Esophagus (tissue), 2 donors: ENCODE results near the gene NTNG1. TPM values are rescaled to one million over a fixed set of nuclear protein-coding genes. Genes with fewer than 3 reads are reported as not detected.
"Not testable (repeated sequence)": the region's sequence is repeated elsewhere in the genome, so short reads cannot be mapped to it uniquely, and the experiment has no call there.

ENCODE experiments used
- H3K27ac ChIP-seq, 2 donors: one replicate each; pipeline ENCODE4 v1.5.1; 2013; ENCODE audit warnings: low read depth in 2 of 2, mild to moderate bottlenecking in 2 of 2, inconsistent platforms in 1 of 2, low read length in 1 of 2, moderate library complexity in 1 of 2
- H3K27me3 ChIP-seq, 2 donors: one replicate each; pipeline ENCODE4 v1.6.1; 2013; ENCODE audit warnings: low read length in 2 of 2, control low read depth in 1 of 2, mild to moderate bottlenecking in 1 of 2; ENCODE audit not compliant: insufficient read depth in 2 of 2, control insufficient read depth in 1 of 2
- H3K36me3 ChIP-seq, 2 donors: one replicate each; pipeline ENCODE4 v1.6.1; 2013; ENCODE audit warnings: low read length in 1 of 2; ENCODE audit not compliant: control insufficient read depth in 2 of 2, insufficient read depth in 2 of 2
- H3K4me1 ChIP-seq, 2 donors: one replicate each; pipeline ENCODE4 v1.6.1; 2013; ENCODE audit warnings: low read length in 1 of 2; ENCODE audit not compliant: control insufficient read depth in 2 of 2, insufficient read depth in 2 of 2
- H3K4me3 ChIP-seq, 2 donors: one replicate each; pipeline ENCODE4 v1.5.1; 2013; ENCODE audit warnings: low read length in 2 of 2, mild to moderate bottlenecking in 2 of 2, low read depth in 1 of 2, moderate library complexity in 1 of 2
- H3K9me3 ChIP-seq, 2 donors: one replicate each; pipeline ENCODE4 v1.6.1; 2013; ENCODE audit warnings: mild to moderate bottlenecking in 2 of 2, low read depth in 1 of 2, low read length in 1 of 2, moderate library complexity in 1 of 2; ENCODE audit not compliant: control insufficient read depth in 2 of 2, insufficient read depth in 1 of 2
- WGBS, 2 donors: extraction: QIAGEN DNeasy Blood & Tissue Kit; methylation state at CpG; one replicate each; pipeline ENCODE4 v1.1.7; 2013; 5-methylcytosine and 5-hydroxymethylcytosine counted together
- polyA plus RNA-seq, 2 donors: library from polyadenylated mRNA; stranded (reverse); fragments of 200-250 nt; gene quantifications; one replicate each; pipeline ENCODE4 v1.2.3, GENCODE V29; 2013
- donor health status: healthy with polysubstance abuse.
- donor health status: Bipolar disorder and iron deficiency.

NTNG1 gene
- polyA plus RNA-seq, 2 donors, result 0.05 TPM; not detected in 1

- no peak overlapping the region for H3K27ac ChIP-seq
- H3K4me3 ChIP-seq, result no peak overlapping the region
- H3K4me1 ChIP-seq, result no peaks in the 10 kb centered on the region
- H3K36me3 ChIP-seq, result no peaks in the 10 kb centered on the region
- peaks cover 0 to 6% of the 10 kb centered on the region in 2 donors for H3K9me3 ChIP-seq
- WGBS, 2 donors, result 79 to 84% methylated on average over 1 of the region's 1 CpG
- no peaks in the 10 kb centered on the region for H3K27me3 ChIP-seq
These were observed 79.2 kb downstream of the NTNG1 start for GRCh38 chr1:107220036-107220435.

- Histone ChIP-seq H3K27ac (no peak overlapping the region), H3K27me3 (no peaks in the 10 kb centered on the region), H3K4me3 (no peak overlapping the region), H3K36me3 (no peaks in the 10 kb centered on the region), H3K9me3 (no peaks in the 10 kb centered on the region), H3K4me1 (no peaks in the 10 kb centered on the region)
- 92 to 94% methylated on average over 1 of the region's 1 CpG for WGBS, 2 donors
These were observed 84.9 kb downstream of the NTNG1 start for GRCh38 chr1:107225706-107226105.

- Histone ChIP-seq H3K27ac (no peak overlapping the region), H3K4me1 (no peaks in the 10 kb centered on the region), H3K27me3 (no peaks in the 10 kb centered on the region), H3K36me3 (no peaks in the 10 kb centered on the region), H3K9me3 (no peaks in the 10 kb centered on the region), H3K4me3 (no peak overlapping the region)
- 78% methylated on average over 4 of the region's 4 CpGs for WGBS, 2 donors
These were observed 88.0 kb downstream of the NTNG1 start for GRCh38 chr1:107228704-107229371.

GRCh38 chr1:107229711-107230110 is 88.9 kb downstream of the NTNG1 start:
- Histone ChIP-seq H3K36me3 (no peaks in the 10 kb centered on the region), H3K4me3 (no peak overlapping the region), H3K9me3 (no peaks in the 10 kb centered on the region), H3K27ac (no peak overlapping the region), H3K4me1 (no peaks in the 10 kb centered on the region), H3K27me3 (no peaks in the 10 kb centered on the region)
- WGBS, 2 donors, result 63 to 80% methylated on average over 2 of the region's 2 CpGs

- H3K9me3 ChIP-seq, result no peaks in the 10 kb centered on the region
- no peaks in the 10 kb centered on the region for H3K4me1 ChIP-seq
- no peaks in the 10 kb centered on the region for H3K27me3 ChIP-seq
- H3K27ac ChIP-seq, result no peak overlapping the region
- no peak overlapping the region for H3K4me3 ChIP-seq
- no peaks in the 10 kb centered on the region for H3K36me3 ChIP-seq
- WGBS, 2 donors, result 91 to 93% methylated on average over 2 of the region's 2 CpGs
These were observed 89.3 kb downstream of the NTNG1 start for GRCh38 chr1:107230121-107230520.

GRCh38 chr1:107231291-107231690 is 90.5 kb downstream of the NTNG1 start:
- Histone ChIP-seq H3K36me3 (no peaks in the 10 kb centered on the region), H3K4me1 (no peaks in the 10 kb centered on the region), H3K27me3 (no peaks in the 10 kb centered on the region), H3K4me3 (no peak overlapping the region), H3K27ac (no peak overlapping the region), H3K9me3 (no peaks in the 10 kb centered on the region)
- 75 to 87% methylated on average over 2 of the region's 2 CpGs for WGBS, 2 donors

GRCh38 chr1:107232426-107232825 is 91.6 kb downstream of the NTNG1 start:
- Histone ChIP-seq H3K9me3 (no peaks in the 10 kb centered on the region), H3K36me3 (no peaks in the 10 kb centered on the region), H3K27me3 (no peaks in the 10 kb centered on the region), H3K4me3 (no peak overlapping the region), H3K27ac (no peak overlapping the region), H3K4me1 (no peaks in the 10 kb centered on the region)
- 57 to 64% methylated on average over 2 of the region's 2 CpGs for WGBS, 2 donors

GRCh38 chr1:107236760-107237159 is 95.9 kb downstream of the NTNG1 start:
- H3K36me3 ChIP-seq, H3K27me3 ChIP-seq, H3K27ac ChIP-seq, H3K4me3 ChIP-seq, H3K9me3 ChIP-seq, H3K4me1 ChIP-seq: not testable (repeated sequence)
- WGBS, 2 donors, result 93 to 95% methylated on average over 3 of the region's 3 CpGs

GRCh38 chr1:107243461-107243860 is 102.6 kb downstream of the NTNG1 start:
- H3K27ac ChIP-seq, result no peak overlapping the region
- WGBS, 2 donors, result 86 to 87% methylated on average over 7 of the region's 7 CpGs

GRCh38 chr1:107244709-107245500 is 104.1 kb downstream of the NTNG1 start:
- WGBS, 2 donors, result 50 to 66% methylated on average over 7 of the region's 7 CpGs
- H3K4me1 ChIP-seq, result no peaks in the 10 kb centered on the region
- H3K4me3 ChIP-seq, result no peak overlapping the region
- no peak overlapping the region for H3K27ac ChIP-seq
- no peaks in the 10 kb centered on the region for H3K27me3 ChIP-seq
- no peaks in the 10 kb centered on the region for H3K9me3 ChIP-seq
- H3K36me3 ChIP-seq, result no peaks in the 10 kb centered on the region

More at GRCh38 chr1:107243461-107243860, 102.6 kb downstream of the NTNG1 start:
- Histone ChIP-seq H3K36me3 (no peaks in the 10 kb centered on the region), H3K4me3 (no peak overlapping the region), H3K9me3 (no peaks in the 10 kb centered on the region), H3K27me3 (no peaks in the 10 kb centered on the region), H3K4me1 (no peaks in the 10 kb centered on the region)
